ENCODE measurements around the gene FAM47C.

DNA sequence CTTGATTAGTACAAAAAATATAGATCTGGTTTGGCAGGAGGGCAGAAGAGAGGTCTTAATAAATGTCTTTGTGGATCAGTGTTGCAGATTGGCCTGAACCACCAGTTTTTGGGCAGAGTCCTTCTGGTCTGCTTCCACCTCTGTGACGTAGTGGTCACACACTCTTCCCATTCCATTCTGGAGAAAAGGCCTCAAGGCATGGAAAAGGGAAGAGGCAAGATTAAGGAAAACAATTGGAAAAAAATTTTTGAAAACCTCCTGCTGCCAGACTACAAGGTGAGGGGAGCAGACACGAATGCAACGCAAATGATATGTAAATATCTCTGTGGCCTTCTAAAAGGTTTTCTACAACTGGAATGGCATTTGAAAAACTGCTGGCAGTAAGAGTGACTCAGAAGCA is 24.3 kb upstream of the FAM47C start:
- TF ChIP-seq, protein P1, sequence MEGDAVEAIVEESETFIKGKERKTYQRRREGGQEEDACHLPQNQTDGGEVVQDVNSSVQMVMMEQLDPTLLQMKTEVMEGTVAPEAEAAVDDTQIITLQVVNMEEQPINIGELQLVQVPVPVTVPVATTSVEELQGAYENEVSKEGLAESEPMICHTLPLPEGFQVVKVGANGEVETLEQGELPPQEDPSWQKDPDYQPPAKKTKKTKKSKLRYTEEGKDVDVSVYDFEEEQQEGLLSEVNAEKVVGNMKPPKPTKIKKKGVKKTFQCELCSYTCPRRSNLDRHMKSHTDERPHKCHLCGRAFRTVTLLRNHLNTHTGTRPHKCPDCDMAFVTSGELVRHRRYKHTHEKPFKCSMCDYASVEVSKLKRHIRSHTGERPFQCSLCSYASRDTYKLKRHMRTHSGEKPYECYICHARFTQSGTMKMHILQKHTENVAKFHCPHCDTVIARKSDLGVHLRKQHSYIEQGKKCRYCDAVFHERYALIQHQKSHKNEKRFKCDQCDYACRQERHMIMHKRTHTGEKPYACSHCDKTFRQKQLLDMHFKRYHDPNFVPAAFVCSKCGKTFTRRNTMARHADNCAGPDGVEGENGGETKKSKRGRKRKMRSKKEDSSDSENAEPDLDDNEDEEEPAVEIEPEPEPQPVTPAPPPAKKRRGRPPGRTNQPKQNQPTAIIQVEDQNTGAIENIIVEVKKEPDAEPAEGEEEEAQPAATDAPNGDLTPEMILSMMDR (IDR thresholded peaks at IDR 0.05): no peak
- no peak for TF ChIP-seq EP300 (IDR thresholded peaks at IDR 0.05)

All from suprapubic skin (tissue), 3 donors.